ENCODE data around the gene TMEM200A. TPM values are rescaled to one million over a fixed set of nuclear protein-coding genes. Genes with fewer than 3 reads are reported as not detected.

Gene TMEM200A
- polyA plus RNA-seq, 4 donors = 0.45 to 49.0 (median 5.0) TPM

GRCh38 chr6:130354322-130354721, 11.5 kb upstream of the TMEM200A start:
- no peaks in the 10 kb centered on the region for H3K9me3 ChIP-seq (ENCODE audit: control insufficient read depth in 2 of 2, insufficient read depth in 1 of 2, low read depth in 1 of 2, low read length in 1 of 2)
- FAIRE-seq (no peak), DNase-seq (no peak)
- no peak overlapping the region for H3K4me3 ChIP-seq (ENCODE audit: low read depth in 1 of 3, low read length in 3 of 3)
- no peaks in the 10 kb centered on the region for H3K4me1 ChIP-seq (ENCODE audit: control insufficient read depth in 3 of 3, insufficient read depth in 2 of 3, low read depth in 1 of 3, low read length in 2 of 3)
- no peaks in the 10 kb centered on the region for H3K27me3 ChIP-seq (ENCODE audit: control insufficient read depth in 3 of 3, insufficient read depth in 3 of 3, low read length in 3 of 3)
- H3K36me3 ChIP-seq (ENCODE audit: control insufficient read depth in 3 of 3, insufficient read depth in 2 of 3, low read depth in 1 of 3, low read length in 3 of 3) = no peaks in the 10 kb centered on the region
- WGBS, 3 donors = 79 to 90% (median 84%) methylated on average over 1 of the region's 1 CpG
- no peak overlapping the region for H3K27ac ChIP-seq (ENCODE audit: low read depth in 1 of 3, low read length in 2 of 3)

- Histone ChIP-seq H3K27me3 (ENCODE audit: control insufficient read depth in 3 of 3, insufficient read depth in 3 of 3, low read length in 3 of 3) (no peaks in the 10 kb centered on the region), H3K36me3 (ENCODE audit: control insufficient read depth in 3 of 3, insufficient read depth in 2 of 3, low read depth in 1 of 3, low read length in 3 of 3) (no peaks in the 10 kb centered on the region), H3K27ac (ENCODE audit: low read depth in 1 of 3, low read length in 2 of 3) (no peak overlapping the region), H3K9me3 (ENCODE audit: control insufficient read depth in 2 of 2, insufficient read depth in 1 of 2, low read depth in 1 of 2, low read length in 1 of 2) (peaks cover 0 to under 1% of the 10 kb centered on the region in 2 donors), H3K4me3 (ENCODE audit: low read depth in 1 of 3, low read length in 3 of 3) (no peak overlapping the region), H3K4me1 (ENCODE audit: control insufficient read depth in 3 of 3, insufficient read depth in 2 of 3, low read depth in 1 of 3, low read length in 2 of 3) (no peaks in the 10 kb centered on the region)
- FAIRE-seq (no peak), DNase-seq (no peak)
- WGBS, 3 donors = 87 to 94% (median 88%) methylated on average over 1 of the region's 1 CpG
Measured at GRCh38 chr6:130355572-130355971, 10.2 kb upstream of the TMEM200A start.

- Histone ChIP-seq H3K27ac (ENCODE audit: low read depth in 1 of 3, low read length in 2 of 3) (no peak overlapping the region), H3K4me3 (ENCODE audit: low read depth in 1 of 3, low read length in 3 of 3) (no peak overlapping the region), H3K4me1 (ENCODE audit: control insufficient read depth in 3 of 3, insufficient read depth in 2 of 3, low read depth in 1 of 3, low read length in 2 of 3) (no peaks in the 10 kb centered on the region), H3K27me3 (ENCODE audit: control insufficient read depth in 3 of 3, insufficient read depth in 3 of 3, low read length in 3 of 3) (no peaks in the 10 kb centered on the region), H3K36me3 (ENCODE audit: control insufficient read depth in 3 of 3, insufficient read depth in 2 of 3, low read depth in 1 of 3, low read length in 3 of 3) (no peaks in the 10 kb centered on the region), H3K9me3 (ENCODE audit: control insufficient read depth in 2 of 2, insufficient read depth in 1 of 2, low read depth in 1 of 2, low read length in 1 of 2) (peaks cover 0 to 3% of the 10 kb centered on the region in 2 donors)
- WGBS, 3 donors = 58 to 77% (median 58%) methylated on average over 2 of the region's 2 CpGs
- no peak for FAIRE-seq
- no peak for DNase-seq
Measured at GRCh38 chr6:130357436-130357835, 8.4 kb upstream of the TMEM200A start.

- Histone ChIP-seq H3K4me1 (ENCODE audit: control insufficient read depth in 3 of 3, insufficient read depth in 2 of 3, low read depth in 1 of 3, low read length in 2 of 3) (peaks cover 0 to 3% (median 0%) of the 10 kb centered on the region in 3 donors), H3K9me3 (ENCODE audit: control insufficient read depth in 2 of 2, insufficient read depth in 1 of 2, low read depth in 1 of 2, low read length in 1 of 2) (peaks cover 0 to 3% of the 10 kb centered on the region in 2 donors), H3K4me3 (ENCODE audit: low read depth in 1 of 3, low read length in 3 of 3) (no peak overlapping the region), H3K36me3 (ENCODE audit: control insufficient read depth in 3 of 3, insufficient read depth in 2 of 3, low read depth in 1 of 3, low read length in 3 of 3) (no peaks in the 10 kb centered on the region), H3K27ac (ENCODE audit: low read depth in 1 of 3, low read length in 2 of 3) (no peak overlapping the region), H3K27me3 (ENCODE audit: control insufficient read depth in 3 of 3, insufficient read depth in 3 of 3, low read length in 3 of 3) (no peaks in the 10 kb centered on the region)
- FAIRE-seq (no peak), DNase-seq (no peak)
Measured at GRCh38 chr6:130359736-130360135, 6.1 kb upstream of the TMEM200A start.

- peak in 1 of 2 donors; percentile 70 for DNase-seq
- 31 to 67% (median 45%) methylated on average over 4 of the region's 4 CpGs for WGBS, 3 donors
Measured at GRCh38 chr6:130362128-130362527, 3.7 kb upstream of the TMEM200A start.

GRCh38 chr6:130364224-130364780, 1.5 kb upstream of the TMEM200A start:
- peak in 1 of 2 donors; percentile 63 for DNase-seq
- Histone ChIP-seq H3K4me3 (ENCODE audit: low read depth in 1 of 3, low read length in 3 of 3) (no peak overlapping the region), H3K9me3 (ENCODE audit: control insufficient read depth in 2 of 2, insufficient read depth in 1 of 2, low read depth in 1 of 2, low read length in 1 of 2) (peaks cover 0 to 3% of the 10 kb centered on the region in 2 donors), H3K27me3 (ENCODE audit: control insufficient read depth in 3 of 3, insufficient read depth in 3 of 3, low read length in 3 of 3) (no peaks in the 10 kb centered on the region), H3K27ac (ENCODE audit: low read depth in 1 of 3, low read length in 2 of 3) (peak overlapping the region in 1 of 3 donors; percentile 89), H3K4me1 (ENCODE audit: control insufficient read depth in 3 of 3, insufficient read depth in 2 of 3, low read depth in 1 of 3, low read length in 2 of 3) (peaks cover 4 to 9% (median 4%) of the 10 kb centered on the region in 3 donors), H3K36me3 (ENCODE audit: control insufficient read depth in 3 of 3, insufficient read depth in 2 of 3, low read depth in 1 of 3, low read length in 3 of 3) (no peaks in the 10 kb centered on the region)
- no peak for FAIRE-seq
- WGBS, 3 donors = 42 to 50% (median 42%) methylated on average over 3 of the region's 3 CpGs

More at GRCh38 chr6:130362128-130362527, 3.7 kb upstream of the TMEM200A start:
- H3K27me3 ChIP-seq (ENCODE audit: control insufficient read depth in 3 of 3, insufficient read depth in 3 of 3, low read length in 3 of 3) = no peaks in the 10 kb centered on the region
- no peak for FAIRE-seq
- peaks cover 0 to 4% (median 0%) of the 10 kb centered on the region in 3 donors for H3K4me1 ChIP-seq (ENCODE audit: control insufficient read depth in 3 of 3, insufficient read depth in 2 of 3, low read depth in 1 of 3, low read length in 2 of 3)
- H3K4me3 ChIP-seq (ENCODE audit: low read depth in 1 of 3, low read length in 3 of 3) = no peak overlapping the region
- H3K36me3 ChIP-seq (ENCODE audit: control insufficient read depth in 3 of 3, insufficient read depth in 2 of 3, low read depth in 1 of 3, low read length in 3 of 3) = no peaks in the 10 kb centered on the region
- no peak overlapping the region for H3K27ac ChIP-seq (ENCODE audit: low read depth in 1 of 3, low read length in 2 of 3)
- peaks cover 0 to 3% of the 10 kb centered on the region in 2 donors for H3K9me3 ChIP-seq (ENCODE audit: control insufficient read depth in 2 of 2, insufficient read depth in 1 of 2, low read depth in 1 of 2, low read length in 1 of 2)

GRCh38 chr6:130366107-130367005, 539 bp downstream of the TMEM200A start:
- DNase-seq (peak in 1 of 2 donors; percentile 79), FAIRE-seq (no peak)
- H3K4me3 ChIP-seq (ENCODE audit: low read depth in 1 of 3, low read length in 3 of 3) = peak overlapping the region; percentile 63 to 92 (median 78)
- H3K27ac ChIP-seq (ENCODE audit: low read depth in 1 of 3, low read length in 2 of 3) = peak overlapping the region; percentile 65 to 89 (median 83)
- H3K36me3 ChIP-seq (ENCODE audit: control insufficient read depth in 3 of 3, insufficient read depth in 2 of 3, low read depth in 1 of 3, low read length in 3 of 3) = no peaks in the 10 kb centered on the region
- 1 to 2% (median 1%) methylated on average over 35 to 65 of the region's 65 CpGs for WGBS, 3 donors
- no peaks in the 10 kb centered on the region for H3K27me3 ChIP-seq (ENCODE audit: control insufficient read depth in 3 of 3, insufficient read depth in 3 of 3, low read length in 3 of 3)
- peaks cover 4 to 20% (median 4%) of the 10 kb centered on the region in 3 donors for H3K4me1 ChIP-seq (ENCODE audit: control insufficient read depth in 3 of 3, insufficient read depth in 2 of 3, low read depth in 1 of 3, low read length in 2 of 3)
- no peaks in the 10 kb centered on the region for H3K9me3 ChIP-seq (ENCODE audit: control insufficient read depth in 2 of 2, insufficient read depth in 1 of 2, low read depth in 1 of 2, low read length in 1 of 2)

- DNase-seq (peak in 1 of 2 donors; percentile 48), FAIRE-seq (no peak)
- H3K9me3 ChIP-seq (ENCODE audit: control insufficient read depth in 2 of 2, insufficient read depth in 1 of 2, low read depth in 1 of 2, low read length in 1 of 2) = no peaks in the 10 kb centered on the region
- peaks cover 0 to 2% (median 0%) of the 10 kb centered on the region in 3 donors for H3K36me3 ChIP-seq (ENCODE audit: control insufficient read depth in 3 of 3, insufficient read depth in 2 of 3, low read depth in 1 of 3, low read length in 3 of 3)
- H3K27me3 ChIP-seq (ENCODE audit: control insufficient read depth in 3 of 3, insufficient read depth in 3 of 3, low read length in 3 of 3) = no peaks in the 10 kb centered on the region
- H3K4me3 ChIP-seq (ENCODE audit: low read depth in 1 of 3, low read length in 3 of 3) = peak overlapping the region in 2 of 3 donors; percentile 28 to 32
- H3K27ac ChIP-seq (ENCODE audit: low read depth in 1 of 3, low read length in 2 of 3) = peak overlapping the region in 1 of 3 donors; percentile 89
- 61 to 86% (median 74%) methylated on average over 1 of the region's 1 CpG for WGBS, 3 donors
- peaks cover 4 to 24% (median 7%) of the 10 kb centered on the region in 3 donors for H3K4me1 ChIP-seq (ENCODE audit: control insufficient read depth in 3 of 3, insufficient read depth in 2 of 3, low read depth in 1 of 3, low read length in 2 of 3)
Measured at GRCh38 chr6:130367767-130368166, 1.9 kb downstream of the TMEM200A start.
